Motor neuron (in vitro differentiated cells): Measurements from ENCODE around the gene SNTA1. TPM values are rescaled to one million over a fixed set of nuclear protein-coding genes. Genes with fewer than 3 reads are reported as not detected.

Experiments
- ATAC-seq, 8 experiments: fragments of 200-7000 bp; cut with Tn5 transposase; replicated peaks in 6 of 8; 2 replicates each; pipeline ENCODE4 v1.8.0; 2021; ENCODE audit warnings: mild to moderate bottlenecking in 8 of 8, moderate library complexity in 8 of 8
- H3K27ac ChIP-seq, 2 donors: fragments of 250-450 bp; sonication (Bioruptor Pico); 2 replicates each; pipeline ENCODE4 v1.9.0; 2021; ENCODE audit warnings: antibody characterized with exemption in 2 of 2, mild to moderate bottlenecking in 2 of 2, moderate library complexity in 1 of 2
- H3K4me1 ChIP-seq, 2 donors: fragments of 250-450 bp; sonication (Bioruptor Pico); replicated peaks in 1 of 2; 2 replicates each; pipeline ENCODE4 v1.6.1; 2021; ENCODE audit warnings: antibody characterized with exemption in 2 of 2, mild to moderate bottlenecking in 2 of 2, moderate library complexity in 1 of 2
- H3K4me3 ChIP-seq, 5 donors: fragments of 250-450 bp; sonication (Bioruptor Pico); 2 replicates each; pipeline ENCODE4 v1.9.0; 2021; ENCODE audit warnings: antibody characterized with exemption in 5 of 5, mild to moderate bottlenecking in 5 of 5, moderate library complexity in 4 of 5
- WGBS, 10 experiments: fragments of 450-650 bp; shearing (Covaris generic); methylation state at CpG; one replicate each; pipeline ENCODE4 v1.0.0; 2022; 5-methylcytosine and 5-hydroxymethylcytosine counted together
- in situ Hi-C, 9 experiments: fragments of 400-800 bp; cut with MboI; loops; one replicate each; pipeline ENCODE4 v1.15.0; 2021; ENCODE audit warnings: low sequenced_read_pairs in 9 of 9, low pct_unique_long_range_greater_than_20kb in 2 of 9; ENCODE audit not compliant: unreplicated experiment in 9 of 9
- total RNA-seq, 8 experiments: library from RNA; unstranded; fragments of 300-600 nt; gene quantifications; 2 replicates each; pipeline versions ENCODE4 v1.2.3 to v1.2.4, GENCODE V29; 2022

Gene SNTA1
- total RNA-seq, 8 experiments from 2014 or later: 3.3 to 14.4 (median 4.8) TPM

DNA sequence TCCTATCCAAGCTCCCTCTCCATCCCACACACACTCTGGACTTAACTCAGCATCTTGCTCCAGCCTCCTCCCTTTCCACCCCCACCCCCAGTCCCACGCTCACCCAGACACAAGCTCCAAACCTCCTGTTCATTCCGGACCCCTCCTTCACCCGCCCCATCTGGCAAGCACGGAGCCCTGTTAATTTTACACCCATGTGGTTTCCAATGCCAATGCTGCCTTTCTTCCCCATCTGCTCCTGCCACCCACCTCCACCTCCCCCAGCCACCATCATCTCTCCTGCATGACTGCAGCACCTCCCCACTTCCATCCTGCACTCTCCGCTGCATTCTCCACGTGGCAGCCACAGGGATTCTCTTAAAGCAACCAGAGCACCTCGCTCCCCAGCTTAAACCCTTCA is 32.3 kb downstream of the SNTA1 start:
- Histone ChIP-seq H3K27ac (no peak overlapping the region), H3K4me1 (no peaks in the 10 kb centered on the region), H3K4me3 (no peak overlapping the region)
- WGBS, 10 experiments: 40 to 100% (median 68%) methylated on average over 1 to 3 of the region's 7 CpGs; no CpG with 5 or more reads in 6 of the 10 experiments
- no peak for ATAC-seq
- in situ Hi-C loops: no loop called here

DNA sequence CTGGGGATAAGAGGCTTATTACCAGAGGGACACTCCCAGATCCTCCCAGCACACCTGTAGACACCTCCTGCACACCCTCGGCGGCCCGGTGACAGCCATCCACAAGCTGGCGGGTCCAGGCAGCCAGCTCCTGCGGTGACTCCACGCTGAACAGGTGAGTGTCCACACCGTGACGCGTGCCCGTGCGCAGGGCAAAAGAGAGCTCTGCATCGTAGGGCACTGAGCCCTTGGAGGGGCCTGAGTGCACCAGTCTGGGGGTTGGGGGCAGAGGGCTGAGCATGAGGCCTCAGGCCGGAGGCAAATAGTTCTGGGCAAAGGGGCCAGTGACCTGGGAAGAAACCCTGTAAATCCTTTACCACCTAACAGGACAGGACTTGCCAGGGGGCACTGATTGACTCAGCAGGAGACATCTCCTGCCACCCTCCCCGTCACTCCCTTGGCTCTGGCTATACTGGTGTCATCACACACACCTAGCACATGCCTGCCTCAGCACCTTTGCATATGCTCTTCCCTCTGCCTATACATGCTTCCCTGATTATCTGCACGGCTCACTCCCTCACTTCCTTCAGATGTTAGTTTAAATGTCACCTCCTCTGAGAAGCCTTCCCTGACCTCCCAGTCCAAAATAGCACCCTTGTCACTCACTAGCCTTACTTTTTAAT is 33.4 kb downstream of the SNTA1 start:
- ATAC-seq: no peak

DNA sequence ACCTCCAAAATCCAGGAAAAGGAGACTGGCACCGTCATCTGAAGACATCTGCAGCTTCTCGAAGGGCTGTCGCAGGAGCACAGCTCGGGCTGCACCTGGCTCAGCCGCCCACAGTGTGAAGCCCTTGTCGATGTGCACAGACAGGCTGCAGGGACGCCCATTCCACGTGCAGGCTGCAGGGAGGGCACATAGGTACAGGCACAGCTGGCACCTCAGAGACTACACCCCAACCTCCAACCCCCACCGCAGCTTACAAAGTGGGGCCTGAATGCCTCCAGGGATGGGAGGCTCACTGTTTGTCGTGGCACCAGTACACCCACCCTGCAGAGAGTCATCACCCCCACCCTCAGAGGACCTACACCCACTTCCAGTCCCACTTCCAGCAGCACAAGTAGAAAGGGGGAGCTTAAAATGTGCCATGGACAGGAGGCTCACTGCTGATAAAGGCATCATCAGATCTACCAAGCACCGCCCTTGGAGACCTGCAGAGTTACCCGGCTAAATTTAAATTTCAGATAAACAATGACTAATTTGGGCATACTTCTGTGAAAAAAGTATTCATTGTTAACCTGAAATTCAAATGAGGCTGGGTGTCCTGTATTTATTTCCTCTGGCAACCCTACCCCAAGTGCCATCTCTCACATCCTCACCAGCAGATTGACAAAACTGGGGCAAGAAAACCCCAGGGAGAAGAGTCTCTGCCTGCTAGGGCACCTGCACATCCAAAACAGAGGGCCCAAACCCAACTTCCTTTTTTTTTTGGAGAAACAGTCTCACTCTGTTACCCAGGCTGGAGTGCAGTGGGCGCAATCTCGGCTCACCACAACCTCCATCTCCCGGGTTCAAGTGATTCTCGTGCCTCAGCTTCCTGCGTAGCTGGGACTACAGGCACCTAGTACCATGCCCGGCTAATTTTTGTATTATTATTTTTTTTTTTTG is 34.6 kb downstream of the SNTA1 start:
- peak in 3 of 8 experiments; percentile 78 to 81 (median 81) for ATAC-seq
- Histone ChIP-seq H3K27ac (no peak overlapping the region), H3K4me1 (no peaks in the 10 kb centered on the region), H3K4me3 (no peak overlapping the region)
- in situ Hi-C loops: no loop called here
- WGBS, 10 experiments: 83 to 100% (median 91%) methylated on average over 1 to 5 of the region's 18 CpGs; no CpG with 5 or more reads in 5 of the 10 experiments

More for the DNA sequence above, 33.4 kb downstream of the SNTA1 start:
- WGBS, 10 experiments: 61 to 100% (median 93%) methylated on average over 1 to 4 of the region's 15 CpGs; no CpG with 5 or more reads in 5 of the 10 experiments
- Histone ChIP-seq H3K27ac (no peak overlapping the region), H3K4me3 (no peak overlapping the region), H3K4me1 (no peaks in the 10 kb centered on the region)
- in situ Hi-C loops: no loop called here

DNA sequence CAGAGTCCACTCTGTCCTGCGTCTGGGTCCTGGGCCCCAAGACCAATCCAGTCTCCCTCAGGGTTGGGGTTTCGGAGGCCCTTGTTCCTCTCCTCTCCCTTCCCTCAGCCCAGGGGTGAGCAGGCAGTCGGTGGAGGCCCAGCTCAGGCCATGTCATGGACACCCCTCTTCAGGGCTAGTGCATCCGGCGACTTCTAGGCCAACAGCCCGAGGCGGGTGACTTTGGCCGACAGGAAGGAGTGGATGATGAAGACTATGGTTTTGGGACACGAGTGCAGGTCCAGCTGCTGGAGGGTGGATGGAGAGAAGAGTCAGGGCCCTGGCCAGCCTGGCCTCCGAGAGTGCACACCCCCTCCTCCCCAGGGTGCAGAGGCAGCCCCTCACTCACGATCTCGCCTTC is 35.2 kb downstream of the SNTA1 start:
- ATAC-seq: no peak
- 80 to 100% methylated on average over 1 of the region's 12 CpGs; no CpG with 5 or more reads in 8 of the 10 experiments for WGBS, 10 experiments
- H3K27ac ChIP-seq: no peak overlapping the region
- in situ Hi-C loops: no loop called here
- no peaks in the 10 kb centered on the region for H3K4me1 ChIP-seq
- no peak overlapping the region for H3K4me3 ChIP-seq

DNA sequence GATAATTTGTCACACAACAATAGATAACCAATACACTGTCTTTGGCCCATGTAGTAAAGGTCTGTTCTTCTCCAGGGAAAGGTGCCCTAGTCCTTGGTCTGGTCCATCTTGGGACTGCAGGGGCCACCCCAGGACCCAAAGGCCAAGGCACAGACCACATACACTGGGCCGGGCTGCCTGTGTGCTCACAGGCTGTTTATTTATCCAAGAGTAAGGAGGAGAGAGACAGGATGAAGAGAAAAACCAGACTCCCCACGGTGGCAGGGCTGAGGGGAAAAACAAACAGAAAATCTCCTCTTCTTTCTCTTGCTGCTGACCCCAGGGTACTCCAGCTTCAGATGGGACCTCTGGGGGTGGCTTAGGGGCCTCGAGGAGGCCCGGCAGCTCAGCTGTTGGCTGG is 35.8 kb downstream of the SNTA1 start:
- no peak overlapping the region for H3K27ac ChIP-seq
- no peak for ATAC-seq
- 0 to 100% (median 20%) methylated on average over 1 to 3 of the region's 4 CpGs; no CpG with 5 or more reads in 1 of the 10 experiments for WGBS, 10 experiments
- H3K4me1 ChIP-seq: no peaks in the 10 kb centered on the region
- in situ Hi-C loops: no loop called here
- H3K4me3 ChIP-seq: no peak overlapping the region

DNA sequence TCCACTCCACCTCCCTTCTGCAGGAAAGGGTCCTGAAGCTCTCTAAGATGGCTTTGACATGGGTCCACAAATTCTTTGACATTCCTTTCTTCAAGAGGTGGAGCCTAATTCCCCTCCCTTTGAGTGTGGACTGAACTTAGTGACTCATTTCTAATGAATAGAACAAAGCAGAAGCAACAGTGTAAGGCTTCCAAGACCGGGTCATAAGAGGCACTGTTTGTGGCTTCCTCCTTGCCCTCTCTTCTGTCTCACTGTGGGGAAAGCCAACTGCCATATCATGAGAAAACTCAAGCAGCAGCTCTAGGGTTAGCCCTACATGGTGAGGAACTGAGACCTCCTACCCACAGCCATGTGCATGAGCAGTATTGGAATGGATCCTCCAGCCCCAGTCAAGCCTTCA is 36.3 kb downstream of the SNTA1 start:
- in situ Hi-C loops: no loop called here
- 44 to 100% (median 92%) methylated on average over 1 of the region's 1 CpG; no CpG with 5 or more reads in 6 of the 10 experiments for WGBS, 10 experiments

DNA sequence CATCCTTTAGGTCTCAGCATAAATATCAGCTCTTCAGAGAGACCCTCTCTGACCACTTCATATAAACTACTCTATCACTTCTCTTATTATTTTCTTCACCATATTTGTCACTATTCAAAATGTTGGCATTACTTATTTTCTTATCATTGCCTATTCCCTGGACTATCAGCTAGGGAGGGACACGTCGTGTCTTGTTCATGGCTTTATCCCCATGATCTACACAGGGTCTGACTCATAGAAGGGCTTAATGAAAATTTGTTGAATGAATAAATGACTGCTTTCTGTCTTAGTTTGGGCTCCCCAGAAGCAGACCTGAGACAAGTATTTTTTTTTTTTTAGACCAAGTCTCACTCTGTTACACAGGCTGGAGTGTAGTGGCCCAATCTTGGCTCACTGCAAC is 39.3 kb downstream of the SNTA1 start:
- in situ Hi-C loops: no loop called here
- H3K4me3 ChIP-seq: no peak overlapping the region

More for the DNA sequence above, 36.3 kb downstream of the SNTA1 start:
- ATAC-seq: peak in 2 of 8 experiments; percentile 22 to 29
- no peak overlapping the region for H3K27ac ChIP-seq
- no peak overlapping the region for H3K4me3 ChIP-seq
- peaks cover under 1 to 1% of the 10 kb centered on the region in 2 donors for H3K4me1 ChIP-seq

DNA sequence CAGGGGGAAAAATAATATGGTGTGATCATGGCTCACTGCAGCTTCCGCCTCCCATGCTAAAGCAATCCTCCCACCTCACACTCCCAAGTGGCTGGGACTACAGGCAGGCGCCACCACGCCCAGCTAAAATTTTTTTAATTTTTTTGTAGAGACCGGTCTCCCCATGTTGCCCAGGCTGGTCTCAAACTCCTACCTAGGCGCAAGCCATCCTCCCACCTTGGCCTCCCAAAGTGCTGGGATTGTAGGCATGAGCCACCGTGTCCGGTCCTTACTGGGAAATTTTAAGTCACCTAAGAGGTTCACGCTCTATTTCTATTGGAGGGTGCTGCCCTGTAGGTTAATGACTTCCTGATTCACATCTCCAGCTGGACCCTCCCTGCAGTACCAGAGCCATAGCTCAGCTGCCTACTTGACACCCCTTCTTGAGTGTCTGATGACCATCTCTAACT is 41.6 kb downstream of the SNTA1 start:
- in situ Hi-C loops: no loop called here
- Histone ChIP-seq H3K4me1 (peaks cover 11 to 12% of the 10 kb centered on the region in 2 donors), H3K27ac (no peak overlapping the region), H3K4me3 (peak overlapping the region; percentile 62 to 99 (median 87))
- peak in 7 of 8 experiments; percentile 32 to 69 (median 40) for ATAC-seq
- 20 to 78% (median 41%) methylated on average over 2 to 8 of the region's 8 CpGs for WGBS, 10 experiments

More for the DNA sequence above, 39.3 kb downstream of the SNTA1 start:
- H3K27ac ChIP-seq: no peak overlapping the region
- H3K4me1 ChIP-seq: peaks cover 11 to 12% of the 10 kb centered on the region in 2 donors
- 92 to 100% (median 100%) methylated on average over 1 to 2 of the region's 2 CpGs; no CpG with 5 or more reads in 4 of the 10 experiments for WGBS, 10 experiments
- no peak for ATAC-seq

DNA sequence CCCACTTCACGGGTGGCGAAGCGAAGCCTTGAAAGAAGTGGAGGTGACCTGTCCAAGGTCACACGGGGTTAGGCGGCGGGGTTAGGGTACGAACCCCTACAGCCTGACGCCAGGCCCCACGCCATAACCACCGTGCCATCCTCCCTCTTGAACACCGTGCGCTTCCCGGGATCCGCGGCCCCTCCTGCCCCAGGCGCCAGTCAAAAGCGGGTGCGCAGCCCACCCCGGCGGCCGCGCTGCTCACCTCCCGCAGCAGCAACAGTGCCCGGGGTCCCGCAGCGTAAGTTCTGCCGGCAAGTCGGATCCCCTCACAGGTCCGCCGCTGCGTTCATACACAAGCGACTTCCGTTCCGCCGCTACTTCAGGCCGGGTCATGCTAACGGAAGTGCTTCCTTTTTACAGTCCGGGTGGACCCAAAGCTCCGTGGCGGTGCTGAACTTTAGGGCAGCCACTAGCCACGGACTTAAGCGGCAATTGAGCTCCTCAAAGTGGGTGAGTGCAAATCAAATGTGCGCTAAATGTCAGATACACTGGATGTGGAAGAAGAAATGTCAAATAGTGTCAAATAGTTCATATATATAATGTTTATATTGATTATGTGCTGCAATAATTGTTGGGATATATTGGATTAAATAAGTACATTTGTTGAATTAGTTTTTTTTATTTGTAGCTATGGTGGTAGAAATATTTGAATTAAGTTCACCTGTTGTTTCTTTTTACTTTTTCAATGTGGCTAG is 42.2 kb downstream of the SNTA1 start, which contains the start of gene CDK5RAP1:
TSS of gene CDK5RAP1 (minus strand) at position 336 of the 737 bp plus-strand sequence. CDS start 4,455 bp downstream, outside the sequence.
- in situ Hi-C loops: no loop called here
- WGBS, 10 experiments: 0 to 2% (median 0%) methylated on average over 1 to 20 of the region's 43 CpGs; no CpG with 5 or more reads in 4 of the 10 experiments
- peak; percentile 95 to 99 (median 97) for ATAC-seq
- peak within 1 kb of the TSS in 1 of 2 donors; percentile 77 for H3K27ac ChIP-seq
- H3K4me3 ChIP-seq: peak within 1 kb of the TSS; percentile 62 to 99 (median 87)
- H3K4me1 ChIP-seq: peaks cover 11 to 12% of the 10 kb centered on the region in 2 donors

DNA sequence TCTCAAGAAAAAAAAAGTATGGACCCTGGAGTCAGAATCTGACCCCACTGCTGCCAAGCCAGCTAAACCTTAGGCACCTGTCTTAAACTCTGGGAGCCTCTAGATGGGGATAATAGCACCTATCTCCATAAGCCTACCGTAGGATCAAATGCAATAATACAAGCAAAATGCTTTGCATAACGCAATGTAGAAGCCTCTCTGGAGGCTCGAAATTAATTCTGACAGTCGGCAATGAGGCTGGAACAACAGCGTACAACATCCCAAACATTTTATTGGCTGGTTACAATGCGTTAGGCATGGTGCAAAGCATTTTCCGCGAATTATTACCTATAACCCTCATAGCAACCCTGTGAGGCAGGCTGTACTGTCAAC is 42.8 kb downstream of the SNTA1 start:
- peak; percentile 6 to 55 (median 24) for ATAC-seq
- H3K4me1 ChIP-seq: peaks cover 11 to 12% of the 10 kb centered on the region in 2 donors
- peak overlapping the region; percentile 62 to 99 (median 87) for H3K4me3 ChIP-seq
- 0 to 3% (median 0%) methylated on average over 2 to 7 of the region's 8 CpGs; no CpG with 5 or more reads in 4 of the 10 experiments for WGBS, 10 experiments
- peak overlapping the region in 1 of 2 donors; percentile 77 for H3K27ac ChIP-seq
- in situ Hi-C loops: no loop called here

DNA sequence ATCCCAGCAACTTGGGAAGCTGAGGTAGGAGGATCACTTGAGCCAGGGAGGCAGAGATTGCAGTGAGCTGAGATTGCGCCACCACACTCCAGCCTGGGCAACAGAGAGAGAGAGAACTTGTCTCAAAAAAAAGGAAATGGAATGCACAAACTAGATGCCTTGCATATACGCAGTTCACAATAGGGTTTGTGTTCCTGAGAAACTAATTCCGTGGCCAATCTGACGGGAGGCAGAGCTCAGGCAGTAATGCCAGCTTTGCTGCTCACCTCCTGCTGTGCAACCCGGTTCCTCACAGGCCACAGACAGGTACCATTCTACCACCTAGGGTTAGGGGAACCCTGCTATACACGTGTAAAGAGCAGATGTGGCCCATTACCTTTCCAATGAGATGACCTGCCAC is 43.6 kb downstream of the SNTA1 start:
- Histone ChIP-seq H3K4me3 (no peak overlapping the region), H3K4me1 (peaks cover 11 to 12% of the 10 kb centered on the region in 2 donors), H3K27ac (no peak overlapping the region)
- ATAC-seq: no peak
- in situ Hi-C loops: no loop called here
- 28 to 94% (median 67%) methylated on average over 1 to 5 of the region's 6 CpGs; no CpG with 5 or more reads in 3 of the 10 experiments for WGBS, 10 experiments

DNA sequence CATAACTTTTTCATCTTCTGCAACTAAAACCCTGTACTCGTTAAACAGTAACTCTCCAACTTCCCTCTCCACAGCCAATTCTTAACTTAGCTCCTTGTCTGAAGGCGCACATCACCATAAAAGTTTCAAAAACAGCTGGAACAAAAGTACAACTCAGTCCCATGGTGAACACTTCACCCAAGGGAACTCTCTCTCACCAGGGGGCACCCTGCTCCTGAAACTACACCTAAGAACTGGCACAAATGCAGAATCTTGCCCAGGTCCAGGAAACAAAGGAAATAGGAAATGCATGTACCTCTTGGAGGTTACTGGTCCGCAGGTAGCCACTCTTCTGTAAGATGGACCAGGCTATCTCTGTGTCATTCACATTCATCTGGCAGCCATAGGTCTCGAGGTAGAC is 48.8 kb downstream of the SNTA1 start:
- Histone ChIP-seq H3K4me1 (peaks cover 0 to under 1% of the 10 kb centered on the region in 2 donors), H3K27ac (no peak overlapping the region), H3K4me3 (no peak overlapping the region)
- 68 to 100% (median 97%) methylated on average over 1 to 4 of the region's 4 CpGs for WGBS, 10 experiments
- no peak for ATAC-seq
- in situ Hi-C loops: no loop called here
